NB4 (cell line): ENCODE measurements around the gene POLG2.
A peak's percentile ranks its signal among the peaks of the same experiment; 100 is the strongest.

ENCODE experiments used
- DNase-seq: peaks from one replicate; pipeline ENCODE4 v3.0.0; 2010; ENCODE audit warnings: low read depth
- H3K4me3 ChIP-seq: one replicate; pipeline ENCODE4 v1.5.1; 2011; ENCODE audit warnings: mild to moderate bottlenecking, low read depth, low read length, moderate library complexity
- CTCF ChIP-seq: IDR thresholded peaks from one replicate; pipeline ENCODE4 v1.5.1; 2012; ENCODE audit warnings: low read depth, low read length
- MAX ChIP-seq: IDR thresholded peaks from 2 replicates; pipeline ENCODE4 v1.6.1; 2011; ENCODE audit warnings: low read depth, low read length
- MYC ChIP-seq: IDR thresholded peaks from 2 replicates; pipeline ENCODE4 v1.6.1; 2011; ENCODE audit warnings: low read depth, low read length
- POLR2A ChIP-seq: IDR thresholded peaks from 2 replicates; pipeline ENCODE4 v1.6.1; 2011; ENCODE audit warnings: mild to moderate bottlenecking; ENCODE audit not compliant: insufficient read length; ENCODE audit errors: extremely low read depth

Gene POLG2

DNA sequence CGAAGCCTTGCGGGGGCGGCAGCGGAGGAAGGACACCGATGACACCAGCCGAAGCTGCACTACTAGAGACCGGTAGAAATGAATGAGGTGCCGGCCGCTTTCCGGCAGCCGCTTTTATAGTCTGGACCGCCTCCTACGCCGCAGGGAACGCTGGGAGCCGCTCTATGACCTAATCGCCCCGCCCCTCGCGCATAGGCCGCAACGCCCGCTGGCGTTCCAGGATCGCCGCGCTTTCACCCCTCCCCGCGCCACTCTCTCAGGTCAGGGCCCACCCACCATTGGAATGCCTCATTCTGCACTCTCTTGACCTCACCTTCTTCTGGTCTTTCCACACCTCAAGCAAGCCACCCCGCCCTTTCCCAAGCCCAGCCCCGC is 9.3 kb upstream of the POLG2 start, which contains the start of gene DDX5:
TSS of gene DDX5 (minus strand) at position 89 of the 375 bp plus-strand sequence. CDS start 170 bp downstream, outside the sequence.
- no peak for DNase-seq
- H3K4me3 ChIP-seq, result peak within 1 kb of the TSS; percentile 99
- TF ChIP-seq MAX (peak; percentile 28; the same call in 1 of the 2 replicates), MYC (peak; percentile 87), CTCF (no peak), POLR2A (peak; percentile 99)

DNA sequence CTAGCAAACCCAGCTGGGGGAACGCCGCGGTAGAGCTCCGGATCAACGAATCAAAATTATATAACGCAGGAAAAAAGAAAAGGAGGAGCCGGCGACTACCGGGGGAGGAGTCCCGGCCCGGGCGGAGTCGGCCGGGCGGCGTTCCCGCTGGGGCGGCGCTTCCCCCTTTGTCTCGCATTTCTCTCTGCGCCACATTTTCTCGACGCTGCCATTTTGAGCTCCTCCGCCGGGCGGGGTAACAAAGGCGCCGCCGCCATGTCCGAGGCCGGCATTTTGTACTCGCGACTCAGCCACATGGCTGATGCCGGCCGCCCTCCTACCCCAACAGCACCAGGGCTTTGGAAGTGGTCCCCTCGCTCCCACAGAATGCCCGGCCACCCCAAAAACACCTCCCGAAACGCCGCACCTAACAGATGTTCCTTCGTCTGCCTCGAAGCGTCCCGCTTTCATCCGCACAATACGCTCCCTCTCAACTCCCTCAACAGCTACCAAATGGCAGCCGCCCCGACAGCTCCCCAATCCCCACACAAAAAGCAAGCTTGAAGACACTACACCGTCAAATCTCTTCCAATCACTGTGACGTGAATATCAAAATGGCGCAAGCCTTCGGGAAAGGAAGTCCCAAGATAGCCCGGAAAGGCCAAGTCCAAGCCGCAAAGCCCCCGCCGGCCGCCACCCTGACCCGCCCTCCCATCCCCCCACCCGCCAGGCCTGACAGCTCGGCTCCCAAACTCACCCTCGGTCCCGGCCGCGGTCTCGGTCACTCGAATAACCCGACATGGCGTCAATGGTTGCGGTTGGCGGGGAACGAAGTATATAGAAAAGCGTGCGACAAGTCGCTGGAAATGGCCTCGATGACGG is 8.7 kb upstream of the POLG2 start:
- DNase-seq, result peak; percentile 89
- peak overlapping the region; percentile 99 for H3K4me3 ChIP-seq
- TF ChIP-seq CTCF (no peak), MYC (peak; percentile 98), POLR2A (peak; percentile 47), MAX (peak; percentile 93)

GRCh38 chr17:64504769-64505339 is 8.0 kb upstream of the POLG2 start:
- no peak for DNase-seq
- peak overlapping the region; percentile 99 for H3K4me3 ChIP-seq
- TF ChIP-seq MYC (no peak), MAX (no peak), POLR2A (no peak), CTCF (no peak)

DNA sequence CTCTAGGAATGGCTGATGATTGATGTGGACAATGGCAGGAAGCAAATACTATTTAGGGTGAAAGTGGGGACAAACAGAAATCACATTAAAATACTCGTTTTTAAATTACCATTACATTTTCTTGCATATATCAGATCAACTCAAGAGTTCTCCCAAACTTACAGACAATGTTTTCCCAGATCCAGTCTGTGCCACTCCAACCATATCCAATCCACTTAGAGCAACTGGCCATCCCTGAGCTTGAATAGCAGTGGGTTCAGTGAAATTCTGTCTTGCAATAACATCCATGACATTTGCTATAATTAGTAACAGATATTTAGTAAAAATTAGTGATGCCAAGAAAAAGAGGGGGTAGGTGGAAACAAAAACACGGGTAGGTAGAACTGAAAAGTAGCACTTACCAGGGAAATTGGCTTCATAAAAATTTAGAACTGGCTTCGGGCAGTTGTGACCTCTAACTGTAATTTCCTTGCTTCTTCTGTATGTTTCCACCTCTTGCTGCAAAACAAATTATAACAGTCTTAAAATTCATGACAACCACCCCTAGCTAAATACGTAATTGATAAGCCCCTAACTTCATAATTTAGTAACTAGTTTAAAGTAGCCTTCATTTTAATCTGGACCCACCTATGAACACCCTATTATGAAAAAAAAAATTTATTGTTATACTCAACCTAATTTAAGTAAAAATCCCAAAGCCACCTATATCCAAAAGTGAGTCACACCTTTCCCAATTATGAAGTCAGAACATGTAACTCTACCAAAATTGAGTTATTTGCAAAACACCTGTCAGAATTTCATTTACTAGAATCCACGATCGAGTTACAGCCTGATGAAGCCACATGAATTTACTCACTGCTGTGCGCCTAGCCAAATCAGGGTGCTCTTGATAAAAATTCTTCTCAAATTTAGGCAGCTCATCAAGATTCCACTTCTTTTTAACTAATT is 7.2 kb upstream of the POLG2 start:
- no peak for TF ChIP-seq POLR2A
- no peak for TF ChIP-seq MYC
- TF ChIP-seq MAX, result no peak
- no peak for TF ChIP-seq CTCF

GRCh38 chr17:64503341-64503740 is 6.5 kb upstream of the POLG2 start:
- H3K4me3 ChIP-seq, result peak overlapping the region; percentile 99
- no peak for TF ChIP-seq MAX
- DNase-seq, result no peak

More for the DNA sequence above, 7.2 kb upstream of the POLG2 start:
- peak overlapping the region; percentile 99 for H3K4me3 ChIP-seq
- no peak for DNase-seq
